Neutrophil (primary cell): Measurements from ENCODE around the gene USF2.

Experiments used
- H3K27ac ChIP-seq: fragments of 200-600 bp; sonication (generic); 2 replicates; pipeline ENCODE4 v1.5.1; 2016; ENCODE audit warnings: mild to moderate bottlenecking, moderate library complexity
- H3K27me3 ChIP-seq: fragments of 200-600 bp; sonication (generic); 2 replicates; pipeline ENCODE4 v1.6.0; 2016; ENCODE audit warnings: mild to moderate bottlenecking
- H3K36me3 ChIP-seq: fragments of 200-600 bp; sonication (generic); 2 replicates; pipeline ENCODE4 v1.5.1; 2017
- H3K4me1 ChIP-seq, 2 experiments: fragments of 200-600 bp in 1 of 2; sonication (generic) in 1 of 2; 1 replicate in 1 of 2; 2 replicates in 1 of 2; pipeline versions ENCODE4 v1.5.1 to v1.6.1; 2013 to 2016; ENCODE audit warnings: low read depth in 1 of 2, low read length in 1 of 2, mild to moderate bottlenecking in 1 of 2, moderate library complexity in 1 of 2; ENCODE audit not compliant: control insufficient read depth in 1 of 2, insufficient read depth in 1 of 2
- H3K4me3 ChIP-seq, 2 experiments: fragments of 200-600 bp in 1 of 2; sonication (generic) in 1 of 2; 1 replicate in 1 of 2; 2 replicates in 1 of 2; pipeline ENCODE4 v1.5.1; 2013 to 2016; ENCODE audit warnings: low read depth in 1 of 2, low read length in 1 of 2, mild to moderate bottlenecking in 1 of 2, moderate library complexity in 1 of 2
- H3K9me3 ChIP-seq: fragments of 200-600 bp; sonication (generic); 2 replicates; pipeline ENCODE4 v1.5.1; 2016
- TF ChIP-seq, protein P1 (sequence below): fragments of 200-600 bp; sonication (generic); IDR thresholded peaks from 2 replicates; pipeline ENCODE4 v1.5.1; 2016; ENCODE audit warnings: antibody characterized with exemption

The USF2 gene

GRCh38 chr19:35262101-35262761 is 6.5 kb upstream of the USF2 start:
- TF ChIP-seq, protein P1, sequence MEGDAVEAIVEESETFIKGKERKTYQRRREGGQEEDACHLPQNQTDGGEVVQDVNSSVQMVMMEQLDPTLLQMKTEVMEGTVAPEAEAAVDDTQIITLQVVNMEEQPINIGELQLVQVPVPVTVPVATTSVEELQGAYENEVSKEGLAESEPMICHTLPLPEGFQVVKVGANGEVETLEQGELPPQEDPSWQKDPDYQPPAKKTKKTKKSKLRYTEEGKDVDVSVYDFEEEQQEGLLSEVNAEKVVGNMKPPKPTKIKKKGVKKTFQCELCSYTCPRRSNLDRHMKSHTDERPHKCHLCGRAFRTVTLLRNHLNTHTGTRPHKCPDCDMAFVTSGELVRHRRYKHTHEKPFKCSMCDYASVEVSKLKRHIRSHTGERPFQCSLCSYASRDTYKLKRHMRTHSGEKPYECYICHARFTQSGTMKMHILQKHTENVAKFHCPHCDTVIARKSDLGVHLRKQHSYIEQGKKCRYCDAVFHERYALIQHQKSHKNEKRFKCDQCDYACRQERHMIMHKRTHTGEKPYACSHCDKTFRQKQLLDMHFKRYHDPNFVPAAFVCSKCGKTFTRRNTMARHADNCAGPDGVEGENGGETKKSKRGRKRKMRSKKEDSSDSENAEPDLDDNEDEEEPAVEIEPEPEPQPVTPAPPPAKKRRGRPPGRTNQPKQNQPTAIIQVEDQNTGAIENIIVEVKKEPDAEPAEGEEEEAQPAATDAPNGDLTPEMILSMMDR: no peak
- Histone ChIP-seq H3K4me3 (no peak overlapping the region), H3K27me3 (peaks cover 30% of the 10 kb centered on the region), H3K27ac (no peak overlapping the region), H3K36me3 (no peaks in the 10 kb centered on the region), H3K4me1 (peaks cover 23 to 26% of the 10 kb centered on the region in 2 experiments), H3K9me3 (no peaks in the 10 kb centered on the region)

- TF ChIP-seq, protein P1: no peak
- H3K9me3 ChIP-seq: no peaks in the 10 kb centered on the region
- peaks cover 29 to 31% of the 10 kb centered on the region in 2 experiments for H3K4me1 ChIP-seq
- peaks cover 26% of the 10 kb centered on the region for H3K27me3 ChIP-seq
- no peaks in the 10 kb centered on the region for H3K36me3 ChIP-seq
- H3K4me3 ChIP-seq: no peak overlapping the region
- H3K27ac ChIP-seq: no peak overlapping the region
Measured at GRCh38 chr19:35264268-35265125, 4.3 kb upstream of the USF2 start.

DNA sequence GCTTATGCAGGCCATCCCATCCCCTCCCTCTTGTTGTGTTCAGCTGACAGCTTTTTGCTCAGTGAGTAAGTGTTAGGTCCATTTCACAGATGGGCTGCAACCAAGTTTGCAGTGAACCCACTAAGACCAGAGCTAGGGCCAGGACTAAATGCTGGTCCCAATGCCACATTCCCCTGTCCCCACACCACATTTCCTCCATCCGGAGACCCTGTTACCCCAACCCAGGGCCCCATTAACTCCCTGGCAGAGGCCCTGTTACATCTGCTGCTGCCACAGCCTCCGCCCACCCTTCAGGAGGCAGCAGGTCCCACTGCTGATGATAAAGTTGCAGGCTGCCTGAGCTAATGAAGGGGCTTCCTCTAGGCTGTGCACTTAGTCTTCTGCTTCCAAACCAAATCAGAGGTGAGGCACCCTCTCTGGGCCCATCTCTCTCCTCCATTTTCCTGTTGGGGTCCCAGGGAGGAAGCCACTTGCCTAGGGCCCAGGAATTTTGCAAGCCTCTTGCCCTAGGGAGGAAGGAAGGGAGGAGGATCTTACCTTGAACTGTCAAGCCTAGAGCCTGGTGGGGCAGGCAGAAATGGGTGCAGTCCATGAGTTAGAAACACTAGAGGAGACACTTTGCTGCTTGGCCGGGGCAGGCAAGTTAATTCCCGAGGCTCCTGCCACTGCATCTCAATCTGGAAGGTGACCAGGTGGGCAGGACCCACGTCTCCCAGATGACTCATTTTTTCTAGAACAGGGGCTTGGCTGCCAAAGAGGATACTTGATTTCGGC is 3.4 kb upstream of the USF2 start:
- H3K27me3 ChIP-seq: peaks cover 26% of the 10 kb centered on the region
- H3K4me3 ChIP-seq: no peak overlapping the region
- H3K36me3 ChIP-seq: peaks cover 7% of the 10 kb centered on the region
- no peaks in the 10 kb centered on the region for H3K9me3 ChIP-seq
- TF ChIP-seq, protein P1: no peak
- H3K4me1 ChIP-seq: peaks cover 37% of the 10 kb centered on the region in 2 experiments
- no peak overlapping the region for H3K27ac ChIP-seq

GRCh38 chr19:35265900-35266519 is 2.8 kb upstream of the USF2 start:
- Histone ChIP-seq H3K4me3 (no peak overlapping the region), H3K36me3 (peaks cover 14% of the 10 kb centered on the region), H3K4me1 (peaks cover 40 to 41% of the 10 kb centered on the region in 2 experiments), H3K27ac (no peak overlapping the region), H3K9me3 (no peaks in the 10 kb centered on the region), H3K27me3 (peaks cover 20% of the 10 kb centered on the region)
- TF ChIP-seq, protein P1: no peak
